ENCODE measurements around the gene ITPRIPL2.

Gene ITPRIPL2

GRCh38 chr16:19123535-19124178 lies 9.9 kb downstream of the ITPRIPL2 start:
- no peak for DNase-seq

- DNase-seq, result no peak
Measured at GRCh38 chr16:19126300-19126699, 12.5 kb downstream of the ITPRIPL2 start.

- no peak for DNase-seq
Measured at GRCh38 chr16:19127205-19127604, 13.4 kb downstream of the ITPRIPL2 start.

- no peak for DNase-seq
Measured at GRCh38 chr16:19127674-19128131, 13.9 kb downstream of the ITPRIPL2 start.

GRCh38 chr16:19128454-19129200 lies 14.9 kb downstream of the ITPRIPL2 start:
- DNase-seq, result no peak

GRCh38 chr16:19130385-19130784 lies 16.6 kb downstream of the ITPRIPL2 start:
- DNase-seq, result no peak

- no peak for DNase-seq
Measured at GRCh38 chr16:19130852-19131824, 17.4 kb downstream of the ITPRIPL2 start.

- no peak for DNase-seq
Measured at GRCh38 chr16:19131825-19132218, 18.1 kb downstream of the ITPRIPL2 start.

GRCh38 chr16:19132255-19132654 lies 18.5 kb downstream of the ITPRIPL2 start:
- DNase-seq, result no peak

GRCh38 chr16:19132898-19133297 lies 19.1 kb downstream of the ITPRIPL2 start:
- no peak for DNase-seq

GRCh38 chr16:19133600-19133999 lies 19.8 kb downstream of the ITPRIPL2 start:
- no peak for DNase-seq

- DNase-seq, result no peak
Measured at GRCh38 chr16:19135201-19135842, 21.6 kb downstream of the ITPRIPL2 start.

GRCh38 chr16:19135896-19136438 lies 22.2 kb downstream of the ITPRIPL2 start:
- no peak for DNase-seq

GRCh38 chr16:19136549-19137196 lies 22.9 kb downstream of the ITPRIPL2 start:
- DNase-seq, result no peak

GRCh38 chr16:19137201-19138128 lies 23.7 kb downstream of the ITPRIPL2 start:
- DNase-seq, result no peak

- DNase-seq, result no peak
Measured at GRCh38 chr16:19138601-19139000, 24.8 kb downstream of the ITPRIPL2 start.

GRCh38 chr16:19139436-19140091 lies 25.8 kb downstream of the ITPRIPL2 start:
- no peak for DNase-seq

GRCh38 chr16:19140396-19140795 lies 26.6 kb downstream of the ITPRIPL2 start:
- no peak for DNase-seq

- DNase-seq, result no peak
Measured at GRCh38 chr16:19142939-19143598, 29.3 kb downstream of the ITPRIPL2 start.

- DNase-seq, result no peak
Measured at GRCh38 chr16:19143599-19143956, 29.8 kb downstream of the ITPRIPL2 start.

All from hematopoietic multipotent progenitor cell treated with erythropoietin and hydrocortisone succinate and interleukin-3 and kit ligand, for 8 days (in vitro differentiated cells).